HCT116 (cell line): ENCODE measurements around the gene COG6. TPM values are rescaled to one million over a fixed set of nuclear protein-coding genes. Genes with fewer than 3 reads are reported as not detected.

Experiments used
- ATAC-seq: fragments of 200-7000 bp; cut with Tn5 transposase; 2 replicates; pipeline ENCODE4 v1.9.1; 2020; ENCODE audit warnings: mild to moderate bottlenecking, moderate library complexity
- BruUV-seq: library from RNA; stranded (reverse); fragments of 400-500 nt; replicated peaks from 2 replicates; lab custom pipeline; 2021; lab: Mats Ljungman, UMichigan
- CTCF ChIA-PET: fragments of 300-600 bp; sonication (Branson Sonifier 250); formaldehyde crosslinking; loops from one replicate; lab custom pipeline; 2021; ENCODE audit warnings: antibody characterized with exemption; lab: Charles Lee
- POLR2A ChIA-PET: fragments of 300-600, 350-600 bp; sonication (Branson Sonifier 250); formaldehyde crosslinking; loops from one replicate; lab custom pipeline; 2021; ENCODE audit warnings: antibody characterized with exemption; lab: Charles Lee
- RAD21 ChIA-PET, 2 experiments: fragments of 300-600 bp; sonication (Branson Sonifier 250); formaldehyde crosslinking; loops; one replicate each; lab custom pipeline; 2023; ENCODE audit warnings: low total read pairs in 2 of 2; ENCODE audit not compliant: uncharacterized antibody in 2 of 2, unreplicated experiment in 2 of 2, low non-redundant PET in 1 of 2; lab: Charles Lee
- DNase-seq: peaks from one replicate; pipeline ENCODE4 v3.0.0-alpha.2; 2010; ENCODE audit warnings: low read depth, low spot score
- H2AFZ ChIP-seq: fragments of 200-600 bp; shearing (Covaris generic), sonication (generic); 2 replicates; pipeline ENCODE4 v1.6.1; 2017; ENCODE audit warnings: low read depth, mixed run types, mixed read lengths, antibody characterized with exemption, low read length; ENCODE audit not compliant: poor library complexity, severe bottlenecking
- H3K27ac ChIP-seq: 2 replicates; pipeline ENCODE4 v1.5.1; 2012; ENCODE audit warnings: low read depth, low read length
- H3K27me3 ChIP-seq: fragments of 200-600 bp; sonication (generic); 2 replicates; pipeline ENCODE4 v1.6.1; 2016; ENCODE audit warnings: mixed run types, low read length, mixed read lengths; ENCODE audit not compliant: insufficient read depth
- H3K36me3 ChIP-seq, 2 experiments: fragments of 200-500 bp in 1 of 2; fragments of 200-600 bp in 1 of 2; sonication (Bioruptor generic) in 1 of 2; sonication (generic) in 1 of 2; 2 replicates each; pipeline versions ENCODE4 v1.5.1 to v1.6.1; 2014 to 2016; ENCODE audit warnings: low read length in 2 of 2, inconsistent platforms in 1 of 2, mixed read lengths in 1 of 2, mixed run types in 1 of 2; ENCODE audit not compliant: insufficient read depth in 2 of 2, control insufficient read depth in 1 of 2
- H3K4me1 ChIP-seq, 2 experiments: fragments of 200-600 bp in 1 of 2; sonication (generic) in 1 of 2; 2 replicates each; pipeline versions ENCODE4 v1.5.1 to v1.6.1; 2012 to 2017; ENCODE audit warnings: low read length in 2 of 2, inconsistent platforms in 1 of 2, mild to moderate bottlenecking in 1 of 2, mixed read lengths in 1 of 2, mixed run types in 1 of 2, moderate library complexity in 1 of 2; ENCODE audit not compliant: insufficient read depth in 2 of 2, control insufficient read depth in 1 of 2
- H3K4me2 ChIP-seq: fragments of 200-600 bp; sonication (generic); 2 replicates; pipeline ENCODE4 v1.6.1; 2017; ENCODE audit warnings: mixed run types, low read length, mixed read lengths
- H3K4me3 ChIP-seq, 2 experiments: fragments of 200-600 bp in 1 of 2; sonication (generic) in 1 of 2; replicated peaks in 1 of 2; 2 replicates each; pipeline ENCODE4 v1.5.1; 2011 to 2016; ENCODE audit warnings: low read length in 2 of 2, control low read depth in 1 of 2, low read depth in 1 of 2, mild to moderate bottlenecking in 1 of 2, mixed read lengths in 1 of 2, mixed run types in 1 of 2
- H3K79me2 ChIP-seq: fragments of 200-600 bp; sonication (generic); 2 replicates; pipeline ENCODE4 v1.6.1; 2017; ENCODE audit warnings: mild to moderate bottlenecking, mixed run types, low read length, moderate library complexity, mixed read lengths; ENCODE audit not compliant: insufficient read depth
- H3K9ac ChIP-seq: fragments of 200-600 bp; sonication (generic); 2 replicates; pipeline ENCODE4 v1.6.1; 2016; ENCODE audit warnings: low read length, mixed read lengths
- H3K9me2 ChIP-seq: fragments of 200-600 bp; sonication (generic), shearing (Covaris generic); 2 replicates; pipeline ENCODE4 v1.6.1; 2017; ENCODE audit warnings: mixed run types, mild to moderate bottlenecking, moderate library complexity; ENCODE audit not compliant: insufficient read depth
- H3K9me3 ChIP-seq, 2 experiments: fragments of 200-500 bp in 1 of 2; fragments of 200-600 bp in 1 of 2; sonication (Bioruptor generic) in 1 of 2; sonication (generic) in 1 of 2; 2 replicates each; pipeline ENCODE4 v1.6.1; 2014 to 2017; ENCODE audit warnings: low read length in 2 of 2, mixed read lengths in 2 of 2, inconsistent platforms in 1 of 2, low read depth in 1 of 2, mild to moderate bottlenecking in 1 of 2, mixed run types in 1 of 2, moderate library complexity in 1 of 2; ENCODE audit not compliant: control insufficient read depth in 1 of 2, insufficient read depth in 1 of 2
- H4K20me1 ChIP-seq: fragments of 200-600 bp; sonication (generic), shearing (Covaris generic); 2 replicates; pipeline ENCODE4 v1.6.1; 2017; ENCODE audit warnings: mixed run types, mild to moderate bottlenecking, moderate library complexity; ENCODE audit not compliant: insufficient read depth
- CBX3 ChIP-seq: IDR thresholded peaks from 2 replicates; pipeline ENCODE4 v1.6.1; 2012; ENCODE audit warnings: low read depth
- EGR1 ChIP-seq: IDR thresholded peaks from 2 replicates; pipeline ENCODE4 v1.6.1; 2012; ENCODE audit warnings: low read depth
- ELF1 ChIP-seq: IDR thresholded peaks from 2 replicates; pipeline ENCODE4 v1.6.1; 2012; ENCODE audit warnings: low read depth, borderline replicate concordance
- EZH2 ChIP-seq: fragments of 200-600 bp; sonication (generic); IDR thresholded peaks from 2 replicates; pipeline ENCODE4 v1.6.1; 2017; ENCODE audit warnings: antibody characterized with exemption, mixed run types
- FOSL1 ChIP-seq: IDR thresholded peaks from 2 replicates; pipeline ENCODE4 v1.6.1; 2012; ENCODE audit warnings: low read depth
- JUND ChIP-seq: IDR thresholded peaks from 2 replicates; pipeline ENCODE4 v1.6.1; 2012
- MAX ChIP-seq: IDR thresholded peaks from 2 replicates; pipeline ENCODE4 v1.6.1; 2012
- POLR2A ChIP-seq: IDR thresholded peaks from 2 replicates; pipeline ENCODE4 v1.7.0; 2011; ENCODE audit warnings: borderline replicate concordance; ENCODE audit not compliant: insufficient read depth, insufficient read length; ENCODE audit errors: extremely low read depth
- POLR2AphosphoS5 ChIP-seq: IDR thresholded peaks from 2 replicates; pipeline ENCODE4 v1.6.1; 2011; ENCODE audit warnings: mild to moderate bottlenecking, low read depth, low read length, moderate library complexity
- RAD21 ChIP-seq: IDR thresholded peaks from 2 replicates; pipeline ENCODE4 v1.6.1; 2012; ENCODE audit warnings: low read depth, mild to moderate bottlenecking
- SIN3A ChIP-seq: IDR thresholded peaks from 2 replicates; pipeline ENCODE4 v1.6.1; 2012; ENCODE audit warnings: low read depth
- SP1 ChIP-seq: IDR thresholded peaks from 2 replicates; pipeline ENCODE4 v1.6.1; 2012; ENCODE audit warnings: low read depth
- TCF7L2 ChIP-seq: IDR thresholded peaks from 2 replicates; pipeline ENCODE4 v1.7.0; 2011; ENCODE audit warnings: borderline replicate concordance, inconsistent platforms; ENCODE audit not compliant: insufficient read depth, insufficient read length; ENCODE audit errors: extremely low read depth
- ZBTB33 ChIP-seq: IDR thresholded peaks from 2 replicates; pipeline ENCODE4 v1.6.1; 2011; ENCODE audit warnings: mild to moderate bottlenecking, low read length, moderate library complexity; ENCODE audit not compliant: insufficient replicate concordance; ENCODE audit errors: extremely low read depth
- ZFX ChIP-seq: fragments of 450-650 bp; IDR thresholded peaks from 2 replicates; pipeline ENCODE4 v1.6.1; 2017
- ZNF274 ChIP-seq: fragments of 200-500 bp; sonication (Bioruptor generic); IDR thresholded peaks from 2 replicates; pipeline ENCODE4 v1.6.1; 2014; ENCODE audit warnings: mild to moderate bottlenecking, low read depth, low read length, inconsistent platforms
- intact Hi-C: fragments of 100-400 bp; cut with micrococcal nuclease; formaldehyde crosslinking; loops from 2 replicates; pipeline ENCODE4 v1.10.0; 2022
- total RNA-seq: library from RNA; stranded (reverse); gene quantifications from one replicate; pipeline ENCODE4 v1.2.1, GENCODE V29; 2021; ENCODE audit not compliant: unreplicated experiment
- TF ChIP-seq, protein P1 (sequence below): IDR thresholded peaks from 2 replicates; pipeline ENCODE4 v1.6.1; 2012; ENCODE audit warnings: low read depth
- TF ChIP-seq, protein P2 (sequence below), 3 experiments: fragments of 200-600 bp in 1 of 3; sonication (generic) in 1 of 3; IDR thresholded peaks in 2 of 3; conservative IDR thresholded peaks in 1 of 3; 2 replicates each; pipeline ENCODE4 v1.5.1; 2012 to 2017; ENCODE audit warnings: low read depth in 2 of 3, low read length in 2 of 3, antibody characterized with exemption in 1 of 3, borderline replicate concordance in 1 of 3, control low read depth in 1 of 3, mild to moderate bottlenecking in 1 of 3, mixed read lengths in 1 of 3, mixed run types in 1 of 3, moderate library complexity in 1 of 3; ENCODE audit not compliant: insufficient read depth in 1 of 3
- TF ChIP-seq, protein P3 (sequence below): IDR thresholded peaks from 2 replicates; pipeline ENCODE4 v1.6.1; 2012

COG6 gene
- total RNA-seq, 1 experiment from 2014 or later, result 33.6 TPM

DNA sequence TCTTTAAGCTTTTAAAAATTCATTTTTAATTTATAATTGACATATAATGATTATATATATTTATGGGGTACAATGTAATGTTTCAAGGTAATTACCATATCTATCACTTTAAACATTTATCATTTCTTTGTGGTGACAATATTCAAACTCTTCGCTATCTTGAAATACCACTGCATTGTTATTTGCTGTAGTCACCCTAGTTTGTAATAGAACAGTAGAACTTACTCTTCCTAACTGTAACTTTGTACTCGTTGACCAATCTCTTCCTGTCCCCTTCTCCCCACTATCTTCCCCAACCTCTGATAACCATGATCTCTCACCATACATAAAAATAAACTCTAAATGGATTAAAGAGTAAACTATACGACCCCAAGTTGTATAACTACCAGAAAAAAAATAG lies 20.4 kb downstream of the COG6 start:
- Histone ChIP-seq H3K36me3 (peaks cover 2 to 3% of the 10 kb centered on the region in 2 experiments; a peak in 1 of 4 replicates), H4K20me1 (no peaks in the 10 kb centered on the region)
- TF ChIP-seq POLR2A (no peak), ZNF274 (no peak), SP1 (no peak), CBX3 (no peak), TCF7L2 (no peak), ELF1 (no peak), EZH2 (no peak), ZFX (no peak), EGR1 (no peak), FOSL1 (no peak), SIN3A (no peak), MAX (no peak), ZBTB33 (no peak), RAD21 (no peak), POLR2AphosphoS5 (no peak), JUND (no peak)
- TF ChIP-seq, protein P1, sequence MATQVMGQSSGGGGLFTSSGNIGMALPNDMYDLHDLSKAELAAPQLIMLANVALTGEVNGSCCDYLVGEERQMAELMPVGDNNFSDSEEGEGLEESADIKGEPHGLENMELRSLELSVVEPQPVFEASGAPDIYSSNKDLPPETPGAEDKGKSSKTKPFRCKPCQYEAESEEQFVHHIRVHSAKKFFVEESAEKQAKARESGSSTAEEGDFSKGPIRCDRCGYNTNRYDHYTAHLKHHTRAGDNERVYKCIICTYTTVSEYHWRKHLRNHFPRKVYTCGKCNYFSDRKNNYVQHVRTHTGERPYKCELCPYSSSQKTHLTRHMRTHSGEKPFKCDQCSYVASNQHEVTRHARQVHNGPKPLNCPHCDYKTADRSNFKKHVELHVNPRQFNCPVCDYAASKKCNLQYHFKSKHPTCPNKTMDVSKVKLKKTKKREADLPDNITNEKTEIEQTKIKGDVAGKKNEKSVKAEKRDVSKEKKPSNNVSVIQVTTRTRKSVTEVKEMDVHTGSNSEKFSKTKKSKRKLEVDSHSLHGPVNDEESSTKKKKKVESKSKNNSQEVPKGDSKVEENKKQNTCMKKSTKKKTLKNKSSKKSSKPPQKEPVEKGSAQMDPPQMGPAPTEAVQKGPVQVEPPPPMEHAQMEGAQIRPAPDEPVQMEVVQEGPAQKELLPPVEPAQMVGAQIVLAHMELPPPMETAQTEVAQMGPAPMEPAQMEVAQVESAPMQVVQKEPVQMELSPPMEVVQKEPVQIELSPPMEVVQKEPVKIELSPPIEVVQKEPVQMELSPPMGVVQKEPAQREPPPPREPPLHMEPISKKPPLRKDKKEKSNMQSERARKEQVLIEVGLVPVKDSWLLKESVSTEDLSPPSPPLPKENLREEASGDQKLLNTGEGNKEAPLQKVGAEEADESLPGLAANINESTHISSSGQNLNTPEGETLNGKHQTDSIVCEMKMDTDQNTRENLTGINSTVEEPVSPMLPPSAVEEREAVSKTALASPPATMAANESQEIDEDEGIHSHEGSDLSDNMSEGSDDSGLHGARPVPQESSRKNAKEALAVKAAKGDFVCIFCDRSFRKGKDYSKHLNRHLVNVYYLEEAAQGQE, result no peak
- TF ChIP-seq, protein P2, sequence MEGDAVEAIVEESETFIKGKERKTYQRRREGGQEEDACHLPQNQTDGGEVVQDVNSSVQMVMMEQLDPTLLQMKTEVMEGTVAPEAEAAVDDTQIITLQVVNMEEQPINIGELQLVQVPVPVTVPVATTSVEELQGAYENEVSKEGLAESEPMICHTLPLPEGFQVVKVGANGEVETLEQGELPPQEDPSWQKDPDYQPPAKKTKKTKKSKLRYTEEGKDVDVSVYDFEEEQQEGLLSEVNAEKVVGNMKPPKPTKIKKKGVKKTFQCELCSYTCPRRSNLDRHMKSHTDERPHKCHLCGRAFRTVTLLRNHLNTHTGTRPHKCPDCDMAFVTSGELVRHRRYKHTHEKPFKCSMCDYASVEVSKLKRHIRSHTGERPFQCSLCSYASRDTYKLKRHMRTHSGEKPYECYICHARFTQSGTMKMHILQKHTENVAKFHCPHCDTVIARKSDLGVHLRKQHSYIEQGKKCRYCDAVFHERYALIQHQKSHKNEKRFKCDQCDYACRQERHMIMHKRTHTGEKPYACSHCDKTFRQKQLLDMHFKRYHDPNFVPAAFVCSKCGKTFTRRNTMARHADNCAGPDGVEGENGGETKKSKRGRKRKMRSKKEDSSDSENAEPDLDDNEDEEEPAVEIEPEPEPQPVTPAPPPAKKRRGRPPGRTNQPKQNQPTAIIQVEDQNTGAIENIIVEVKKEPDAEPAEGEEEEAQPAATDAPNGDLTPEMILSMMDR (IDR thresholded peaks at IDR 0.05 in 2 of 3, conservative IDR thresholded peaks at IDR 0.05 in 1 of 3; ENCODE audit: borderline replicate concordance in 1 of 3, insufficient read depth in 1 of 3, low read depth in 2 of 3, low read length in 2 of 3), result no peak
- TF ChIP-seq, protein P3, sequence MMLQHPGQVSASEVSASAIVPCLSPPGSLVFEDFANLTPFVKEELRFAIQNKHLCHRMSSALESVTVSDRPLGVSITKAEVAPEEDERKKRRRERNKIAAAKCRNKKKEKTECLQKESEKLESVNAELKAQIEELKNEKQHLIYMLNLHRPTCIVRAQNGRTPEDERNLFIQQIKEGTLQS, result no peak
- TF ChIP-seq, all 23 proteins: peak for 0
- ChIA-PET RAD21 (interaction anchor here in 1 of 2 experiments (1.0 kb wide), 1 partner anchor 60 kb away, joined by 4 read pairs; no protein-coding TSS in a partner anchor), POLR2A (no interaction called here), CTCF (interaction anchor here (1.1 to 1.3 kb wide), 3 partner anchors 16 to 625 kb away, joined by 3 to 16 read pairs (median 6); no protein-coding TSS in a partner anchor)
- Histone ChIP-seq H3K9me3 (no peaks in the 10 kb centered on the region), H3K27me3 (no peaks in the 10 kb centered on the region), H2AFZ (no peak overlapping the region), H3K9ac (no peak overlapping the region), H3K4me3 (no peak overlapping the region), H3K27ac (no peak overlapping the region), H3K79me2 (no peaks in the 10 kb centered on the region), H3K4me2 (no peak overlapping the region), H3K9me2 (no peaks in the 10 kb centered on the region), H3K4me1 (no peaks in the 10 kb centered on the region)
- intact Hi-C loops, result loop anchor here (1.0 to 2.0 kb wide), 2 partner anchors 531 to 626 kb away; no protein-coding TSS in a partner anchor
- ATAC-seq (no peak), DNase-seq (no peak)
- no TSS peak for BruUV-seq
